H1 (cell line): ENCODE data around the gene CPEB3. TPM values are rescaled to one million over a fixed set of nuclear protein-coding genes. Genes with fewer than 3 reads are reported as not detected.

ENCODE experiments used
- RFX5 ChIP-seq: IDR thresholded peaks from 2 replicates; pipeline ENCODE4 v1.6.1; 2011; ENCODE audit warnings: low read depth, low read length, improper control_type of control experiment, borderline replicate concordance
- polyA plus RNA-seq, 7 experiments: library from polyadenylated mRNA; depleted of rRNA in 3 of 7; stranded (reverse) in 5 of 7; unstranded in 2 of 7; fragments of >200 nt in 5 of 7; fragments of 200-250 nt in 2 of 7; gene quantifications; 1 replicate in 5 of 7; 2 replicates in 1 of 7; 4 replicates in 1 of 7; pipeline versions ENCODE4 v1.2.1 to v1.2.3, GENCODE V29; 2011 to 2013; ENCODE audit warnings: missing spikeins in 2 of 7, mixed read lengths in 2 of 7
- total RNA-seq: library from RNA; stranded (reverse); fragmentation: NEBNext Ultra II Directional; extraction: Animal tissue kit (Norgen Biotek cat#: 25700); gene quantifications from 2 replicates; pipeline ENCODE4 v1.2.1, GENCODE V29; 2021

CPEB3 gene
- total and polyA plus RNA-seq, 2 of the 8 experiments (the other 6 are each of a cell fraction or from before 2014, with no cell fraction given) = 0.39 to 1.7 TPM

DNA sequence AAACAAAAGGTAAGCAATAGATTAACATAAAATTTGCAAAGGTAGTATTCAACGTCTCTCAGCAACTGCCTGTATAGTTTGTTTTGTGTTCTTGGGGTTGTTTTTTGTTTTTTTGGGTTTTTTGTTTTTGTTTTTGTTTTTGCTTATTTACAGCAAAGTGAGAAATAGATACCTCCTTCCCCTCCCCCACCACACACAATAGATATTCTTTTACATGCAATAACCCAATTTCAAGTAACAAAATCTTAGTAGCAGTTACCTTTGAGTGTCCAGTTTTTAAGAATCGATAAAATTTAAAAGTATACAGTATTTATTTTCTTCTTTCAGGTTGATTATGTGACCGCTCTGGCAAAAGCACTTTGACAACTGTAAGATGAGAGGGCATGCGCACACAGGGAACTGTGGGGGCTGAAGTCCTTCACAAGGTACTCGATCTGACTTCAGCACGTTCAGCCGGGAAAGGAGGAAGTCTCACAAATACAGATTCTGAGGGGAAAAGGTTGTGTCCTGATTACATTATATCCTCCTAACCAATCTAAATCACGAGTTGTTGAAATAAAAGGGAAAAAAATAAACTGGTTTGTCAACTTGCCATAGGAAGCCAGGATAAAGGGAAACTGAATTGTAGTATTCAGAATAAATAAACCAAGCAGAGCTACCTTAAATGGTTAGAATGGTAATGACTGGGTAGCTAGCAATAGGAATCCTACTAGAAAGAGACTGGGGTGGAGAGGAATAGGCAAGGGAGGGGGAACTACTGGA is 47.8 kb downstream of the CPEB3 start (continued):
- no peak for TF ChIP-seq RFX5
